Mesendoderm (in vitro differentiated cells): ENCODE measurements around the gene ADAMTS17.

ENCODE experiments used
- DNase-seq: peaks from one replicate; pipeline ENCODE4 v3.0.0; 2013
- H2AK5ac ChIP-seq: 2 replicates; pipeline ENCODE4 v1.6.1; 2013; ENCODE audit warnings: low read length, inconsistent platforms
- H2BK120ac ChIP-seq: 2 replicates; pipeline ENCODE4 v1.6.1; 2013; ENCODE audit warnings: low read depth, mild to moderate bottlenecking, low read length, moderate library complexity, mixed read lengths
- H2BK15ac ChIP-seq: replicated peaks from 2 replicates; pipeline ENCODE4 v1.6.1; 2013; ENCODE audit warnings: low read depth, mild to moderate bottlenecking, moderate library complexity
- H2BK5ac ChIP-seq: 2 replicates; pipeline ENCODE4 v1.6.1; 2013; ENCODE audit warnings: low read length, inconsistent platforms
- H3K18ac ChIP-seq: 2 replicates; pipeline ENCODE4 v1.6.1; 2013; ENCODE audit warnings: mild to moderate bottlenecking, low read length, mixed read lengths
- H3K23ac ChIP-seq: one replicate; pipeline ENCODE4 v1.6.1; 2013; ENCODE audit warnings: low read length
- H3K27ac ChIP-seq: 2 replicates; pipeline ENCODE4 v1.5.1; 2013; ENCODE audit warnings: low read depth, mild to moderate bottlenecking, inconsistent platforms, low read length, moderate library complexity
- H3K27me3 ChIP-seq: 2 replicates; pipeline ENCODE4 v1.6.1; 2013; ENCODE audit warnings: low read length, control low read depth, mild to moderate bottlenecking, inconsistent platforms; ENCODE audit not compliant: insufficient read depth, poor library complexity
- H3K36me3 ChIP-seq: 2 replicates; pipeline ENCODE4 v1.6.1; 2013; ENCODE audit warnings: low read length, inconsistent platforms; ENCODE audit not compliant: control insufficient read depth, insufficient read depth
- H3K4ac ChIP-seq: one replicate; pipeline ENCODE4 v1.6.1; 2013; ENCODE audit warnings: low read depth, mild to moderate bottlenecking, low read length, moderate library complexity
- H3K4me1 ChIP-seq: 2 replicates; pipeline ENCODE4 v1.6.1; 2013; ENCODE audit warnings: low read depth, low read length, inconsistent platforms; ENCODE audit not compliant: control insufficient read depth
- H3K4me2 ChIP-seq: 2 replicates; pipeline ENCODE4 v1.6.1; 2013; ENCODE audit warnings: low read length
- H3K4me3 ChIP-seq: 2 replicates; pipeline ENCODE4 v1.5.1; 2013; ENCODE audit warnings: mild to moderate bottlenecking, low read length
- H3K56ac ChIP-seq: one replicate; pipeline ENCODE4 v1.6.1; 2013; ENCODE audit warnings: low read length
- H3K79me1 ChIP-seq: 2 replicates; pipeline ENCODE4 v1.6.1; 2013; ENCODE audit warnings: low read length, inconsistent platforms
- H3K79me2 ChIP-seq: 2 replicates; pipeline ENCODE4 v1.6.1; 2013; ENCODE audit warnings: mild to moderate bottlenecking, low read length; ENCODE audit not compliant: control insufficient read depth, insufficient read depth
- H3K9ac ChIP-seq: 2 replicates; pipeline ENCODE4 v1.6.1; 2013; ENCODE audit warnings: low read length, inconsistent platforms
- H4K5ac ChIP-seq: one replicate; pipeline ENCODE4 v1.6.1; 2013; ENCODE audit warnings: low read length
- H4K8ac ChIP-seq: one replicate; pipeline ENCODE4 v1.6.1; 2013; ENCODE audit warnings: low read depth, mild to moderate bottlenecking, control low read depth, low read length, moderate library complexity
- WGBS: extraction: QIAGEN DNeasy Blood & Tissue Kit; methylation state at CpG from one replicate; pipeline ENCODE4 v1.1.7; 2013; ENCODE audit warnings: low lambda C conversion rate, missing lambda C conversion rate; ENCODE audit not compliant: insufficient coverage; ENCODE audit errors: extremely low coverage; 5-methylcytosine and 5-hydroxymethylcytosine counted together

ADAMTS17 gene

GRCh38 chr15:100247228-100248225 is 94.2 kb downstream of the ADAMTS17 start:
- Histone ChIP-seq H3K36me3 (no peaks in the 10 kb centered on the region), H3K79me1 (no peaks in the 10 kb centered on the region), H2AK5ac (no peak overlapping the region), H3K18ac (no peak overlapping the region), H3K56ac (no peak overlapping the region), H3K23ac (no peak overlapping the region), H3K4ac (no peak overlapping the region), H3K4me3 (no peak overlapping the region), H3K79me2 (no peaks in the 10 kb centered on the region), H2BK15ac (no peak overlapping the region), H3K9ac (no peak overlapping the region), H4K8ac (no peak overlapping the region), H3K27me3 (no peaks in the 10 kb centered on the region), H3K4me1 (no peaks in the 10 kb centered on the region), H3K4me2 (no peak overlapping the region), H4K5ac (no peak overlapping the region), H2BK120ac (no peak overlapping the region), H2BK5ac (no peak overlapping the region), H3K27ac (no peak overlapping the region)
- no CpG with 5 or more reads among the region's 21 CpGs for WGBS
- no peak for DNase-seq

- H3K79me1 ChIP-seq, result no peaks in the 10 kb centered on the region
- H3K18ac ChIP-seq, result no peak overlapping the region
- no peak for DNase-seq
- H3K4ac ChIP-seq, result no peak overlapping the region
- no CpG with 5 or more reads among the region's 11 CpGs for WGBS
- H3K56ac ChIP-seq, result no peak overlapping the region
- H4K5ac ChIP-seq, result no peak overlapping the region
- H2AK5ac ChIP-seq, result no peak overlapping the region
- no peak overlapping the region for H2BK5ac ChIP-seq
- no peak overlapping the region for H4K8ac ChIP-seq
- H3K23ac ChIP-seq, result no peak overlapping the region
- H2BK120ac ChIP-seq, result no peak overlapping the region
- no peaks in the 10 kb centered on the region for H3K4me1 ChIP-seq
- H3K4me2 ChIP-seq, result no peak overlapping the region
- no peaks in the 10 kb centered on the region for H3K27me3 ChIP-seq
- H3K36me3 ChIP-seq, result no peaks in the 10 kb centered on the region
- no peak overlapping the region for H3K4me3 ChIP-seq
- H2BK15ac ChIP-seq, result no peak overlapping the region
- no peaks in the 10 kb centered on the region for H3K79me2 ChIP-seq
- H3K27ac ChIP-seq, result no peak overlapping the region
- H3K9ac ChIP-seq, result no peak overlapping the region
These were observed 95.9 kb downstream of the ADAMTS17 start for GRCh38 chr15:100245855-100246254.

GRCh38 chr15:100245487-100245820 is 96.3 kb downstream of the ADAMTS17 start:
- Histone ChIP-seq H2AK5ac (no peak overlapping the region), H3K4me3 (no peak overlapping the region), H2BK120ac (no peak overlapping the region), H4K5ac (no peak overlapping the region), H3K18ac (no peak overlapping the region), H3K56ac (no peak overlapping the region), H4K8ac (no peak overlapping the region), H3K9ac (no peak overlapping the region), H2BK15ac (no peak overlapping the region), H3K23ac (no peak overlapping the region), H3K79me1 (no peaks in the 10 kb centered on the region), H2BK5ac (no peak overlapping the region), H3K4me2 (no peak overlapping the region), H3K4ac (no peak overlapping the region), H3K79me2 (no peaks in the 10 kb centered on the region), H3K27ac (no peak overlapping the region), H3K4me1 (no peaks in the 10 kb centered on the region), H3K36me3 (no peaks in the 10 kb centered on the region), H3K27me3 (no peaks in the 10 kb centered on the region)
- no peak for DNase-seq
- no CpG with 5 or more reads among the region's 2 CpGs for WGBS

- H2AK5ac ChIP-seq, result no peak overlapping the region
- no peak for DNase-seq
- H3K56ac ChIP-seq, result no peak overlapping the region
- no peak overlapping the region for H3K4me2 ChIP-seq
- no peak overlapping the region for H3K4ac ChIP-seq
- no peak overlapping the region for H3K27ac ChIP-seq
- H4K8ac ChIP-seq, result no peak overlapping the region
- WGBS, result no CpG with 5 or more reads among the region's 10 CpGs
- no peak overlapping the region for H3K9ac ChIP-seq
- H2BK15ac ChIP-seq, result no peak overlapping the region
- H2BK120ac ChIP-seq, result no peak overlapping the region
- no peak overlapping the region for H4K5ac ChIP-seq
- no peaks in the 10 kb centered on the region for H3K79me1 ChIP-seq
- no peaks in the 10 kb centered on the region for H3K36me3 ChIP-seq
- H3K4me1 ChIP-seq, result no peaks in the 10 kb centered on the region
- no peaks in the 10 kb centered on the region for H3K79me2 ChIP-seq
- no peak overlapping the region for H3K18ac ChIP-seq
- no peak overlapping the region for H2BK5ac ChIP-seq
- H3K4me3 ChIP-seq, result no peak overlapping the region
- H3K23ac ChIP-seq, result no peak overlapping the region
- H3K27me3 ChIP-seq, result no peaks in the 10 kb centered on the region
These were observed 96.8 kb downstream of the ADAMTS17 start for GRCh38 chr15:100244796-100245486.

- no peak overlapping the region for H3K4me3 ChIP-seq
- no peak overlapping the region for H4K5ac ChIP-seq
- no peak overlapping the region for H3K9ac ChIP-seq
- H3K18ac ChIP-seq, result no peak overlapping the region
- H2BK120ac ChIP-seq, result no peak overlapping the region
- no peaks in the 10 kb centered on the region for H3K27me3 ChIP-seq
- no peaks in the 10 kb centered on the region for H3K79me1 ChIP-seq
- no peak overlapping the region for H2AK5ac ChIP-seq
- H3K4me2 ChIP-seq, result no peak overlapping the region
- no peak overlapping the region for H3K4ac ChIP-seq
- H2BK5ac ChIP-seq, result no peak overlapping the region
- no CpG with 5 or more reads among the region's 2 CpGs for WGBS
- no peaks in the 10 kb centered on the region for H3K4me1 ChIP-seq
- H4K8ac ChIP-seq, result no peak overlapping the region
- H3K79me2 ChIP-seq, result no peaks in the 10 kb centered on the region
- H3K36me3 ChIP-seq, result no peaks in the 10 kb centered on the region
- no peak for DNase-seq
- H3K56ac ChIP-seq, result no peak overlapping the region
- H2BK15ac ChIP-seq, result no peak overlapping the region
- H3K27ac ChIP-seq, result no peak overlapping the region
- no peak overlapping the region for H3K23ac ChIP-seq
These were observed 98.8 kb downstream of the ADAMTS17 start for GRCh38 chr15:100242989-100243388.
